HepG2 (cell line): ENCODE results near the gene NDST1. TPM values are rescaled to one million over a fixed set of nuclear protein-coding genes. Genes with fewer than 3 reads are reported as not detected.

ENCODE experiments used
- ATAC-seq: fragments of 200-7000 bp; cut with Tn5 transposase; 3 replicates; pipeline ENCODE4 v1.9.1; 2020; ENCODE audit warnings: mild to moderate bottlenecking, moderate library complexity
- BruUV-seq: library from RNA; stranded (reverse); fragments of 400-500 nt; replicated peaks from 2 replicates; lab custom pipeline; 2021; lab: Mats Ljungman, UMichigan
- CTCF ChIA-PET: fragments of 300-600 bp; formaldehyde crosslinking; extraction: SDS; loops from one replicate; lab custom pipeline; 2021; ENCODE audit warnings: low total read pairs, inconsistent platforms, low intra/inter-chr PET ratio; lab: Yijun Ruan, JAX
- POLR2A ChIA-PET: fragments of 350-600 bp; sonication (Branson Sonifier 250); formaldehyde crosslinking; loops from one replicate; lab custom pipeline; 2020; ENCODE audit warnings: antibody characterized with exemption, inconsistent platforms; lab: Yijun Ruan, JAX
- DNase-seq: peaks from one replicate; pipeline ENCODE4 v3.0.0-alpha.2; 2015; ENCODE audit warnings: low spot score
- FAIRE-seq: peaks from 3 replicates; lab custom pipeline; 2011; peaks lifted over from hg19 to GRCh38; lab: Jason Lieb, UNC
- H2AFZ ChIP-seq: one replicate; pipeline ENCODE4 v1.6.1; 2011; ENCODE audit warnings: low read length, inconsistent platforms
- H3K27ac ChIP-seq: fragments of 300-600 bp; 3 replicates; pipeline ENCODE4 v1.8.0; 2011; ENCODE audit warnings: mixed run types, mild to moderate bottlenecking, mixed read lengths, low read length, inconsistent platforms; ENCODE audit not compliant: insufficient read depth; ENCODE audit errors: extremely low read length
- H3K27me3 ChIP-seq, 2 experiments: fragments of 200-600 bp in 1 of 2; 2 replicates in 1 of 2; 3 replicates in 1 of 2; pipeline versions ENCODE4 v1.6.0 to v1.8.0; 2011; ENCODE audit warnings: low read length in 2 of 2, mild to moderate bottlenecking in 2 of 2, moderate library complexity in 2 of 2, inconsistent platforms in 1 of 2; ENCODE audit not compliant: insufficient read depth in 2 of 2, control insufficient read depth in 1 of 2
- H3K36me3 ChIP-seq, 2 experiments: fragments of 200-600 bp in 1 of 2; replicated peaks in 1 of 2; 2 replicates in 1 of 2; 3 replicates in 1 of 2; pipeline versions ENCODE4 v1.5.1 to v1.8.0; 2011; ENCODE audit warnings: low read length in 2 of 2, inconsistent platforms in 1 of 2; ENCODE audit not compliant: insufficient read depth in 2 of 2, control insufficient read depth in 1 of 2
- H3K4me1 ChIP-seq: 2 replicates; pipeline ENCODE4 v1.5.1; 2012; ENCODE audit warnings: low read length, inconsistent platforms; ENCODE audit not compliant: insufficient read depth
- H3K4me2 ChIP-seq: 2 replicates; pipeline ENCODE4 v1.6.0; 2011; ENCODE audit warnings: low read depth, low read length, inconsistent platforms
- H3K4me3 ChIP-seq, 3 experiments: fragments of 200-600 bp in 1 of 3; sonication (generic), shearing (Covaris generic) in 1 of 3; replicated peaks in 1 of 3; 2 replicates each; pipeline ENCODE4 v1.5.1; 2011 to 2016; ENCODE audit warnings: low read length in 3 of 3, inconsistent platforms in 2 of 3, low read depth in 2 of 3, mild to moderate bottlenecking in 2 of 3, control low read depth in 1 of 3, mixed read lengths in 1 of 3; ENCODE audit not compliant: insufficient read depth in 1 of 3
- H3K79me2 ChIP-seq: one replicate; pipeline ENCODE4 v1.6.1; 2011; ENCODE audit warnings: low read length, inconsistent platforms; ENCODE audit not compliant: insufficient read depth
- H3K9ac ChIP-seq: 2 replicates; pipeline ENCODE4 v1.6.0; 2011; ENCODE audit warnings: mild to moderate bottlenecking, low read depth, low read length, inconsistent platforms; ENCODE audit not compliant: insufficient read depth
- H3K9me3 ChIP-seq: 2 replicates; pipeline ENCODE4 v1.5.1; 2012; ENCODE audit warnings: mild to moderate bottlenecking, low read length
- H4K20me1 ChIP-seq: 2 replicates; pipeline ENCODE4 v1.6.0; 2011; ENCODE audit warnings: inconsistent platforms, mild to moderate bottlenecking, low read length, moderate library complexity; ENCODE audit not compliant: insufficient read depth
- FOXA3 ChIP-seq: IDR thresholded peaks from 2 replicates; pipeline ENCODE4 v1.6.1; 2016; ENCODE audit warnings: missing genetic modification reagents, missing compliant biosample characterization
- ISL2 ChIP-seq: sonication (generic); formaldehyde crosslinking; IDR thresholded peaks from 2 replicates; pipeline ENCODE4 v1.5.0; 2020; ENCODE audit warnings: missing genetic modification reagents
- ZNF263 ChIP-seq: sonication (generic); formaldehyde crosslinking; IDR thresholded peaks from 2 replicates; pipeline ENCODE4 v1.4.0; 2020; ENCODE audit warnings: missing genetic modification reagents
- ZNF337 ChIP-seq: sonication (generic); formaldehyde crosslinking; IDR thresholded peaks from 2 replicates; pipeline ENCODE4 v1.5.1; 2020; ENCODE audit warnings: missing genetic modification reagents, low read depth, mild to moderate bottlenecking, borderline replicate concordance
- ZNF367 ChIP-seq: sonication (generic); formaldehyde crosslinking; IDR thresholded peaks from 2 replicates; pipeline ENCODE4 v1.4.0; 2020; ENCODE audit warnings: missing genetic modification reagents, borderline replicate concordance
- ZNF383 ChIP-seq: sonication (generic); formaldehyde crosslinking; IDR thresholded peaks from 2 replicates; pipeline ENCODE4 v1.4.0; 2020; ENCODE audit warnings: missing genetic modification reagents, mild to moderate bottlenecking, borderline replicate concordance
- ZSCAN9 ChIP-seq: IDR thresholded peaks from 2 replicates; pipeline ENCODE4 v1.6.1; 2016; ENCODE audit warnings: borderline replicate concordance
- WGBS: methylation state at CpG from one replicate; pipeline ENCODE4 v1.1.6; 2017; ENCODE audit warnings: low lambda C conversion rate; 5-methylcytosine and 5-hydroxymethylcytosine counted together
- in situ Hi-C: cut with HindIII; loops from 2 replicates; pipeline ENCODE4 v1.10.0; 2017; ENCODE audit warnings: low pct_unique_long_range_greater_than_20kb; ENCODE audit not compliant: extremely low pct_ligation_motif_present
- intact Hi-C: fragments of 100-400 bp; cut with micrococcal nuclease; formaldehyde crosslinking; loops from one replicate; pipeline ENCODE4 v1.10.0; 2022; ENCODE audit not compliant: unreplicated experiment
- polyA plus RNA-seq, 8 experiments: library from polyadenylated mRNA; depleted of rRNA in 3 of 8; stranded (reverse) in 7 of 8; unstranded in 1 of 8; fragments of >200 nt; fragmentation: Illumina TruSeq in 4 of 8; extraction: Trizol in 4 of 8; gene quantifications; 2 replicates each; pipeline versions ENCODE4 v1.2.1 to v1.2.3, GENCODE V29; 2011 to 2016; ENCODE audit warnings: low read depth in 4 of 8, missing spikeins in 1 of 8, mixed read lengths in 1 of 8; ENCODE audit not compliant: insufficient read depth in 1 of 8
- total RNA-seq, 5 experiments: library from RNA; depleted of rRNA; stranded (reverse); fragments of >200 nt; fragmentation: Illumina TruSeq; extraction: Trizol; gene quantifications; 2 replicates each; pipeline ENCODE4 v1.2.3, GENCODE V29; 2016; ENCODE audit warnings: low read depth in 1 of 5
- TF ChIP-seq, protein P1 (sequence below): sonication (generic); formaldehyde crosslinking; IDR thresholded peaks from 2 replicates; pipeline ENCODE4 v1.4.0; 2020; ENCODE audit warnings: missing genetic modification reagents
- TF ChIP-seq, protein P2 (sequence below): sonication (generic); formaldehyde crosslinking; IDR thresholded peaks from 2 replicates; pipeline ENCODE4 v1.5.1; 2020; ENCODE audit warnings: missing genetic modification reagents, mild to moderate bottlenecking, borderline replicate concordance
- TF ChIP-seq, protein P3 (sequence below): sonication (generic); formaldehyde crosslinking; IDR thresholded peaks from 2 replicates; pipeline ENCODE4; 2020; ENCODE audit warnings: missing genetic modification reagents, mild to moderate bottlenecking, borderline replicate concordance

Gene NDST1
- total and polyA plus RNA-seq, 2 of the 13 experiments (the other 11 are each of a cell fraction or from before 2014, with no cell fraction given): 23.8 to 26.2 TPM

DNA sequence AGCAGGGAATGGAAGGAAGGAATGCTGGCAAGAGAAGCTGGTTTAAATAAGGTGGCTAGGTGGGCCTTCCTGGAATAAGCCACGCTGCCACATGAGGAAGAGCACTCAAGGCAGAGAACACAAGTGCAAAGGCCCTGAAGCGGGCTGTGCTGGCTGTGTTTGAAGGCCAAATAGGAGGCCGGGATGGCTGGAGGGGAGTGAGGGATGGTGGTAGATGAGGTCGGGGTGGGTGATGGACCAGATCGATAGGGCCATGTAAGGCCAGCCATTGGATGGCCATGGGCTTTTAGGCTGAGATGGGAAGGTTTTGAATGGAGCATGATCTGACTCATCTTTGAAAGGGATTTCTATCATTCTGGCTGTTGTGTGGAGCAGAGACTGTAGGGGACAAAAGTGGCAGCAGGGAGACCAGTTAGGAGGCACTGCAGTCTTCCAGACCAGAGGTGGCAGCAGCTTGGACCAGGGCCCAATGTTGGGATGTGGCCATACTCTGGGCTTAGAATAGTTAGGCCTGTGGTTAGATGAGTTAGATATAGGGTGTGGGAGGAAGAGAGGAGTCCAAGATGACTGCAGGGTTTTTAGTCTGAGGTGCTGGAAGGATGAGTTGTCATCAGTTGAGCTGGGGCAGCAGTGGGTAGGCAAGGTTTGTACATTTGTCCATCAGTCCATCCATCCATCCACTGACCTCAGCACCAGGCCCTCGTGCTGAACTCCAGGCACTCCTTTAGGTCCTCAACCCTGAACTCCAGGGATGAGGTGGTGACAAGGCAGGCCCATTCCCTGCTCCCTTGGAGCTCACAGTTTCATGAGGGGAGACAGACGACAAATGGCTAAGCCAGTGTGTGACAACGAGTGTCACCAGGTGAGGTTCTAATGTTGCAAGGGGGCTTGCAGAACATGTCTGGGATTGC lies 30.3 kb downstream of the NDST1 start:
- Histone ChIP-seq H3K9ac (no peak overlapping the region), H2AFZ (no peak overlapping the region), H3K4me2 (no peak overlapping the region), H3K4me3 (no peak overlapping the region), H4K20me1 (no peaks in the 10 kb centered on the region), H3K27me3 (no peaks in the 10 kb centered on the region), H3K4me1 (peaks cover 37% of the 10 kb centered on the region), H3K79me2 (no peaks in the 10 kb centered on the region), H3K36me3 (peaks cover 33 to 72% of the 10 kb centered on the region in 2 experiments), H3K9me3 (no peaks in the 10 kb centered on the region), H3K27ac (peak overlapping the region; percentile 16)
- ChIA-PET CTCF (no interaction called here), POLR2A (interaction anchor here (1.4 kb wide), 1 partner anchor 16 kb away, joined by 4 read pairs; no protein-coding TSS in a partner anchor)
- TF ChIP-seq, protein P1, sequence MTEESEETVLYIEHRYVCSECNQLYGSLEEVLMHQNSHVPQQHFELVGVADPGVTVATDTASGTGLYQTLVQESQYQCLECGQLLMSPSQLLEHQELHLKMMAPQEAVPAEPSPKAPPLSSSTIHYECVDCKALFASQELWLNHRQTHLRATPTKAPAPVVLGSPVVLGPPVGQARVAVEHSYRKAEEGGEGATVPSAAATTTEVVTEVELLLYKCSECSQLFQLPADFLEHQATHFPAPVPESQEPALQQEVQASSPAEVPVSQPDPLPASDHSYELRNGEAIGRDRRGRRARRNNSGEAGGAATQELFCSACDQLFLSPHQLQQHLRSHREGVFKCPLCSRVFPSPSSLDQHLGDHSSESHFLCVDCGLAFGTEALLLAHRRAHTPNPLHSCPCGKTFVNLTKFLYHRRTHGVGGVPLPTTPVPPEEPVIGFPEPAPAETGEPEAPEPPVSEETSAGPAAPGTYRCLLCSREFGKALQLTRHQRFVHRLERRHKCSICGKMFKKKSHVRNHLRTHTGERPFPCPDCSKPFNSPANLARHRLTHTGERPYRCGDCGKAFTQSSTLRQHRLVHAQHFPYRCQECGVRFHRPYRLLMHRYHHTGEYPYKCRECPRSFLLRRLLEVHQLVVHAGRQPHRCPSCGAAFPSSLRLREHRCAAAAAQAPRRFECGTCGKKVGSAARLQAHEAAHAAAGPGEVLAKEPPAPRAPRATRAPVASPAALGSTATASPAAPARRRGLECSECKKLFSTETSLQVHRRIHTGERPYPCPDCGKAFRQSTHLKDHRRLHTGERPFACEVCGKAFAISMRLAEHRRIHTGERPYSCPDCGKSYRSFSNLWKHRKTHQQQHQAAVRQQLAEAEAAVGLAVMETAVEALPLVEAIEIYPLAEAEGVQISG: peak; percentile 74
- no peak for TF ChIP-seq ZNF383 (CRISPR knock-in tag)
- in situ Hi-C loops: no loop called here
- DNase-seq (no peak), ATAC-seq (no peak), FAIRE-seq (no peak)
- intact Hi-C loops: no loop called here
- 95% methylated on average over 6 of the region's 8 CpGs for WGBS
- BruUV-seq: no TSS peak

DNA sequence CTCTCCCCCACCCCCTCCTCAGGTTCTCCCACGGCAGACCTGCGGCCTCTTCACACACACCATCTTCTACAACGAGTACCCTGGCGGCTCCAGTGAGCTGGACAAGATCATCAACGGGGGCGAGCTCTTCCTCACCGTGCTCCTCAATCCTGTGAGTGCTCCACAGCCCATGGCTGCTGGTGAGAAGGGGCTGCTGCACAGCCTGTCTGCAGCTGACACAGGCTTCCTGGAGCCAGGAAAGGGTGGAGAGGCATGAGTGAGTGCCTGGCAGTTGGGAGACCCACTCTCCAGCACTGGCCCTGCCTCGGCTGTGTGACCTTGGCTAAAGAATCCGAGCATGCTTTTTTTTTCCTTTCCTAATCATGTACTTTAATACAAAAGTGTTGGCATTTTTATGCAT lies 31.3 kb downstream of the NDST1 start:
- no TSS peak for BruUV-seq
- Histone ChIP-seq H3K27ac (no peak overlapping the region), H3K9me3 (no peaks in the 10 kb centered on the region), H4K20me1 (no peaks in the 10 kb centered on the region), H3K4me2 (no peak overlapping the region), H3K4me1 (peaks cover 46% of the 10 kb centered on the region), H2AFZ (no peak overlapping the region), H3K79me2 (no peaks in the 10 kb centered on the region), H3K9ac (no peak overlapping the region), H3K27me3 (no peaks in the 10 kb centered on the region), H3K4me3 (no peak overlapping the region), H3K36me3 (peaks cover 28 to 67% of the 10 kb centered on the region in 2 experiments)
- FAIRE-seq: no peak
- ATAC-seq: no peak
- in situ Hi-C loops (no loop called here), intact Hi-C loops (no loop called here)
- POLR2A ChIA-PET: interaction anchor here (1.4 kb wide), 1 partner anchor 17 kb away, joined by 4 read pairs; no protein-coding TSS in a partner anchor
- DNase-seq: no peak
- TF ChIP-seq ZNF367: no peak
- TF ChIP-seq, protein P2, sequence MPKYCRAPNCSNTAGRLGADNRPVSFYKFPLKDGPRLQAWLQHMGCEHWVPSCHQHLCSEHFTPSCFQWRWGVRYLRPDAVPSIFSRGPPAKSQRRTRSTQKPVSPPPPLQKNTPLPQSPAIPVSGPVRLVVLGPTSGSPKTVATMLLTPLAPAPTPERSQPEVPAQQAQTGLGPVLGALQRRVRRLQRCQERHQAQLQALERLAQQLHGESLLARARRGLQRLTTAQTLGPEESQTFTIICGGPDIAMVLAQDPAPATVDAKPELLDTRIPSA: no peak
- no peak for TF ChIP-seq ISL2 (CRISPR knock-in tag)
- TF ChIP-seq FOXA3 (CRISPR knock-in tag): no peak
- no peak for TF ChIP-seq ZNF337
- peak; percentile 97 for TF ChIP-seq ZNF263
- no peak for TF ChIP-seq ZSCAN9 (CRISPR knock-in tag)
- TF ChIP-seq, protein P3, sequence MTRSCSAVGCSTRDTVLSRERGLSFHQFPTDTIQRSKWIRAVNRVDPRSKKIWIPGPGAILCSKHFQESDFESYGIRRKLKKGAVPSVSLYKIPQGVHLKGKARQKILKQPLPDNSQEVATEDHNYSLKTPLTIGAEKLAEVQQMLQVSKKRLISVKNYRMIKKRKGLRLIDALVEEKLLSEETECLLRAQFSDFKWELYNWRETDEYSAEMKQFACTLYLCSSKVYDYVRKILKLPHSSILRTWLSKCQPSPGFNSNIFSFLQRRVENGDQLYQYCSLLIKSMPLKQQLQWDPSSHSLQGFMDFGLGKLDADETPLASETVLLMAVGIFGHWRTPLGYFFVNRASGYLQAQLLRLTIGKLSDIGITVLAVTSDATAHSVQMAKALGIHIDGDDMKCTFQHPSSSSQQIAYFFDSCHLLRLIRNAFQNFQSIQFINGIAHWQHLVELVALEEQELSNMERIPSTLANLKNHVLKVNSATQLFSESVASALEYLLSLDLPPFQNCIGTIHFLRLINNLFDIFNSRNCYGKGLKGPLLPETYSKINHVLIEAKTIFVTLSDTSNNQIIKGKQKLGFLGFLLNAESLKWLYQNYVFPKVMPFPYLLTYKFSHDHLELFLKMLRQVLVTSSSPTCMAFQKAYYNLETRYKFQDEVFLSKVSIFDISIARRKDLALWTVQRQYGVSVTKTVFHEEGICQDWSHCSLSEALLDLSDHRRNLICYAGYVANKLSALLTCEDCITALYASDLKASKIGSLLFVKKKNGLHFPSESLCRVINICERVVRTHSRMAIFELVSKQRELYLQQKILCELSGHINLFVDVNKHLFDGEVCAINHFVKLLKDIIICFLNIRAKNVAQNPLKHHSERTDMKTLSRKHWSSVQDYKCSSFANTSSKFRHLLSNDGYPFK (CRISPR knock-in tag): no peak
- WGBS: 93% methylated on average over 9 of the region's 9 CpGs
- CTCF ChIA-PET: no interaction called here
